ENCODE data around the gene EIF3D. TPM values are rescaled to one million over a fixed set of nuclear protein-coding genes. Genes with fewer than 3 reads are reported as not detected.

The EIF3D gene
- total and polyA plus RNA-seq, 9 of the 15 experiments (the other 6 are each of a cell fraction or from before 2014, with no cell fraction given): 191 to 422 (median 279) TPM

GRCh38 chr22:36528795-36529751 is at the start of gene EIF3D (continued):
- TF ChIP-seq CREB3L1 (IDR thresholded peaks at IDR 0.05; ENCODE audit: borderline replicate concordance, low read depth): no peak
- no peak for TF ChIP-seq ZBTB34 (CRISPR knock-in tag; IDR thresholded peaks at IDR 0.05)
- TF ChIP-seq ZBTB2 (IDR thresholded peaks at IDR 0.05): peak; percentile 71
- TF ChIP-seq TBP (optimal IDR thresholded peaks at IDR 0.05; ENCODE audit: low read depth, low read length): peak; percentile 93
- peak; percentile 22; the same call in 1 of the 2 replicates for TF ChIP-seq MGA (IDR thresholded peaks at IDR 0.05)
- peak; percentile 31 for TF ChIP-seq ZBTB33 (CRISPR knock-in tag; IDR thresholded peaks at IDR 0.05)

Data from K562 (cell line).